Endothelial cell of umbilical vein (primary cell): ENCODE measurements around the gene CTSH. TPM values are rescaled to one million over a fixed set of nuclear protein-coding genes. Genes with fewer than 3 reads are reported as not detected.

Source experiments
- BruUV-seq: library from RNA; stranded (reverse); fragments of 400-500 nt; replicated peaks from 2 replicates; lab custom pipeline; 2021; lab: Mats Ljungman, UMichigan
- CTCF ChIA-PET: fragments of 300-600, 350-600 bp; sonication (Branson Sonifier 250); formaldehyde crosslinking; loops from one replicate; lab custom pipeline; 2021; ENCODE audit warnings: antibody characterized with exemption, inconsistent platforms; lab: Charles Lee
- POLR2A ChIA-PET: fragments of 300-600, 350-600 bp; sonication (Branson Sonifier 250); formaldehyde crosslinking; loops from one replicate; lab custom pipeline; 2021; ENCODE audit warnings: antibody characterized with exemption, inconsistent platforms; lab: Charles Lee
- DNase-seq: peaks from one replicate; pipeline ENCODE4 v3.0.0-alpha.2; 2011; ENCODE audit warnings: low read depth, low spot score
- FAIRE-seq: peaks from 2 replicates; lab custom pipeline; 2011; peaks lifted over from hg19 to GRCh38; lab: Jason Lieb, UNC
- H2AFZ ChIP-seq: 2 replicates; pipeline ENCODE4 v1.6.0; 2012; ENCODE audit warnings: low read depth, low read length, control low read depth, inconsistent platforms
- H3K27ac ChIP-seq: 2 replicates; pipeline ENCODE4 v1.5.1; 2011; ENCODE audit warnings: low read depth, mild to moderate bottlenecking, control low read depth, low read length, moderate library complexity; ENCODE audit not compliant: insufficient read depth
- H3K27me3 ChIP-seq, 2 experiments: 2 replicates each; pipeline versions ENCODE4 v1.6.0 to v1.6.1; 2011; ENCODE audit warnings: low read length in 2 of 2, mixed read lengths in 1 of 2; ENCODE audit not compliant: control insufficient read depth in 2 of 2, insufficient read depth in 2 of 2
- H3K36me3 ChIP-seq, 2 experiments: 2 replicates in 1 of 2; 3 replicates in 1 of 2; pipeline ENCODE4 v1.5.1; 2011; ENCODE audit warnings: low read length in 2 of 2, mild to moderate bottlenecking in 1 of 2, moderate library complexity in 1 of 2; ENCODE audit not compliant: control insufficient read depth in 2 of 2, insufficient read depth in 2 of 2; ENCODE audit errors: extremely low read depth in 1 of 2
- H3K4me1 ChIP-seq: 3 replicates; pipeline ENCODE4 v1.5.1; 2011; ENCODE audit warnings: mild to moderate bottlenecking, low read length; ENCODE audit not compliant: control insufficient read depth, insufficient read depth; ENCODE audit errors: extremely low read depth
- H3K4me2 ChIP-seq: 2 replicates; pipeline ENCODE4 v1.6.1; 2011; ENCODE audit warnings: low read length, control low read depth, mixed read lengths; ENCODE audit not compliant: insufficient read depth
- H3K4me3 ChIP-seq, 3 experiments: fragments of 200-600 bp in 1 of 3; sonication (generic), shearing (Covaris generic) in 1 of 3; replicated peaks in 1 of 3; 2 replicates each; pipeline ENCODE4 v1.5.1; 2011 to 2016; ENCODE audit warnings: control low read depth in 3 of 3, low read length in 3 of 3, mild to moderate bottlenecking in 2 of 3, inconsistent platforms in 1 of 3, low read depth in 1 of 3, moderate library complexity in 1 of 3; ENCODE audit not compliant: insufficient read depth in 1 of 3
- H3K79me2 ChIP-seq: 2 replicates; pipeline ENCODE4 v1.6.0; 2012; ENCODE audit warnings: low read length, inconsistent platforms; ENCODE audit not compliant: control insufficient read depth, insufficient read depth
- H3K9ac ChIP-seq: replicated peaks from 2 replicates; pipeline ENCODE3; 2011; ENCODE audit warnings: low read length, control low read depth; ENCODE audit not compliant: insufficient read depth; ENCODE audit errors: extremely low read depth
- H3K9me1 ChIP-seq: replicated peaks from 3 replicates; pipeline ENCODE4 v1.6.0; 2011; ENCODE audit warnings: mild to moderate bottlenecking, low read length; ENCODE audit not compliant: control insufficient read depth, insufficient read depth; ENCODE audit errors: extremely low read depth
- H3K9me3 ChIP-seq: replicated peaks from 2 replicates; pipeline ENCODE4 v1.5.1; 2012; ENCODE audit warnings: low read length, inconsistent platforms; ENCODE audit not compliant: control insufficient read depth, insufficient read depth
- H4K20me1 ChIP-seq: replicated peaks from 2 replicates; pipeline ENCODE3; 2011; ENCODE audit warnings: mild to moderate bottlenecking, low read length; ENCODE audit not compliant: control insufficient read depth, insufficient read depth; ENCODE audit errors: extremely low read depth
- CTCF ChIP-seq, 2 donors: IDR thresholded peaks; 1 replicate in 1 of 2; 2 replicates in 1 of 2; pipeline ENCODE4 v1.5.1; 2011; ENCODE audit warnings: low read length in 2 of 2, mild to moderate bottlenecking in 2 of 2, moderate library complexity in 2 of 2, control low read depth in 1 of 2, inconsistent platforms in 1 of 2, low read depth in 1 of 2; ENCODE audit not compliant: insufficient read depth in 1 of 2; ENCODE audit errors: extremely low read depth in 1 of 2
- EZH2 ChIP-seq: IDR thresholded peaks from 2 replicates; pipeline ENCODE4 v1.6.1; 2012; ENCODE audit warnings: borderline replicate concordance, low read depth, mild to moderate bottlenecking, moderate library complexity, low read length, inconsistent platforms; ENCODE audit not compliant: severe bottlenecking
- FOS ChIP-seq: IDR thresholded peaks from 2 replicates; pipeline ENCODE4 v1.6.1; 2011; ENCODE audit warnings: mild to moderate bottlenecking, low read length, moderate library complexity, borderline replicate concordance; ENCODE audit not compliant: insufficient read depth
- GATA2 ChIP-seq: IDR thresholded peaks from 2 replicates; pipeline ENCODE4 v1.7.0; 2011; ENCODE audit warnings: low read depth, mild to moderate bottlenecking, moderate library complexity, mixed read lengths, low read length; ENCODE audit not compliant: insufficient read length, insufficient read depth
- JUN ChIP-seq: IDR thresholded peaks from 2 replicates; pipeline ENCODE4 v1.6.1; 2011; ENCODE audit warnings: borderline replicate concordance, low read depth; ENCODE audit not compliant: insufficient read length, insufficient read depth
- MAX ChIP-seq: IDR thresholded peaks from 2 replicates; pipeline ENCODE4 v1.6.1; 2011; ENCODE audit not compliant: insufficient read depth, insufficient read length
- MYC ChIP-seq: IDR thresholded peaks from one replicate; pipeline ENCODE4 v1.6.1; 2011; ENCODE audit warnings: mild to moderate bottlenecking, low read depth, low read length
- POLR2A ChIP-seq: IDR thresholded peaks from 2 replicates; pipeline ENCODE4 v1.6.1; 2012; ENCODE audit warnings: low read depth, mild to moderate bottlenecking, control low read depth, low read length
- POLR2AphosphoS5 ChIP-seq: IDR thresholded peaks from 2 replicates; pipeline ENCODE4 v1.6.1; 2012; ENCODE audit warnings: low read depth, mild to moderate bottlenecking, control low read depth, low read length, moderate library complexity; ENCODE audit not compliant: insufficient read depth
- dilution Hi-C: fragments of 300-500 bp; cut with MboI; formaldehyde crosslinking; loops from one replicate; pipeline ENCODE4 v1.15.0; 2019; ENCODE audit warnings: low sequenced_read_pairs; ENCODE audit not compliant: extremely low pct_ligation_motif_present
- intact Hi-C: fragments of 100-400 bp; cut with micrococcal nuclease; formaldehyde crosslinking; loops from one replicate; pipeline ENCODE4 v1.10.0; 2022
- polyA plus RNA-seq, 4 experiments: library from polyadenylated mRNA; depleted of rRNA in 3 of 4; stranded (reverse) in 3 of 4; unstranded in 1 of 4; fragments of >200 nt; gene quantifications; 2 replicates each; pipeline versions ENCODE4 v1.2.1 to v1.2.3, GENCODE V29; 2011 to 2012; ENCODE audit warnings: missing spikeins in 1 of 4
- total RNA-seq: library from RNA; stranded (reverse); gene quantifications from 2 replicates; pipeline ENCODE4 v1.2.3, GENCODE V29; 2021

The CTSH gene
- total and polyA plus RNA-seq, 2 donors (not counting 3 experiments of a cell fraction or from before 2014, with no cell fraction given), result 7.0 to 7.4 TPM

DNA sequence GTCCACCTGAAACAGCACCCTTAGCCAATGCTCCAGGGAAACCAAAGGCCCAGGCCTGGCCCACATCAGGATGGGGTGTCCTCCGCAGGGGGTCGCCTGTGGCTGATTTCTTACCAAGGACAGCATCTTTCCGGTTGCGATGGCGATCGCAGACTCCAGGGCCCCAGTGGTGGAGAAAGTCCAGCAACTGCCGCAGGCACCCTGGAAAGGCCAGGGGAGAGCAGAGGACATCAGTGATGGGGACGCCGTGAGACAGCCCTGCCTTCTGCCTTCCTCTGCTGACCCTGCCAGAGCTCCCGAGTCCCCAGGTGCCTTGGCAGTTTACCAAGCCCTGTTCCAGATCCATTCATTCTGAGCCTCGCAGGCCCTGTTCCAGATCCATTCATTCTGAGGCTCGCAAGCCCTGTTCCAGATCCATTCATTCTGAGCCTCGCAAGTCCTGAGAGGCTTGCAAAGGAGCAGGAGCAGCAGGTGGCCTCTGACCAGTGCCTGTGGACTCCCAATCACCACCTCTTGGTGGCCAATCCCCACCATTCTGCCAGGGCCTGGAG is 12.5 kb downstream of the CTSH start:
- Histone ChIP-seq H2AFZ (no peak overlapping the region), H4K20me1 (no peaks in the 10 kb centered on the region), H3K9me3 (no peaks in the 10 kb centered on the region), H3K4me3 (no peak overlapping the region), H3K9ac (no peak overlapping the region), H3K27ac (no peak overlapping the region), H3K27me3 (no peaks in the 10 kb centered on the region), H3K36me3 (peaks cover 0 to 3% of the 10 kb centered on the region in 2 experiments), H3K4me2 (no peak overlapping the region), H3K79me2 (no peaks in the 10 kb centered on the region), H3K9me1 (no peaks in the 10 kb centered on the region), H3K4me1 (peaks cover 3% of the 10 kb centered on the region)
- dilution Hi-C loops, result no loop called here
- ChIA-PET POLR2A (no interaction called here), CTCF (no interaction called here)
- no peak for TF ChIP-seq CTCF (IDR thresholded peaks at IDR 0.05; ENCODE audit: extremely low read depth in 1 of 2, insufficient read depth in 1 of 2, low read depth in 1 of 2, low read length in 2 of 2)
- TF ChIP-seq GATA2, result no peak
- TF ChIP-seq MAX, result no peak
- TF ChIP-seq MYC, result no peak
- TF ChIP-seq POLR2A, result no peak
- TF ChIP-seq POLR2AphosphoS5, result no peak
- TF ChIP-seq JUN, result no peak
- no peak for TF ChIP-seq EZH2
- no peak for TF ChIP-seq FOS
- no TSS peak for BruUV-seq
- no peak for DNase-seq
- FAIRE-seq, result no peak
- intact Hi-C loops, result no loop called here
